Myocyte (in vitro differentiated cells): ENCODE data around the gene SPSB4. TPM values are rescaled to one million over a fixed set of nuclear protein-coding genes. Genes with fewer than 3 reads are reported as not detected.
A peak's percentile ranks its signal among the peaks of the same experiment; 100 is the strongest.
"Not testable (repeated sequence)": the region's sequence is repeated elsewhere in the genome, so short reads cannot be mapped to it uniquely, and the experiment has no call there.

Source experiments
- DNase-seq: peaks from one replicate; pipeline ENCODE4 v3.0.0-alpha.2; 2012; ENCODE audit warnings: low read depth
- total RNA-seq: library from RNA; depleted of rRNA; stranded (reverse); fragments of >200 nt; gene quantifications from 2 replicates; pipeline ENCODE4 v1.2.3, GENCODE V29; 2014

The SPSB4 gene
- total RNA-seq, 1 donor from 2014 or later: 1.4 TPM

DNA sequence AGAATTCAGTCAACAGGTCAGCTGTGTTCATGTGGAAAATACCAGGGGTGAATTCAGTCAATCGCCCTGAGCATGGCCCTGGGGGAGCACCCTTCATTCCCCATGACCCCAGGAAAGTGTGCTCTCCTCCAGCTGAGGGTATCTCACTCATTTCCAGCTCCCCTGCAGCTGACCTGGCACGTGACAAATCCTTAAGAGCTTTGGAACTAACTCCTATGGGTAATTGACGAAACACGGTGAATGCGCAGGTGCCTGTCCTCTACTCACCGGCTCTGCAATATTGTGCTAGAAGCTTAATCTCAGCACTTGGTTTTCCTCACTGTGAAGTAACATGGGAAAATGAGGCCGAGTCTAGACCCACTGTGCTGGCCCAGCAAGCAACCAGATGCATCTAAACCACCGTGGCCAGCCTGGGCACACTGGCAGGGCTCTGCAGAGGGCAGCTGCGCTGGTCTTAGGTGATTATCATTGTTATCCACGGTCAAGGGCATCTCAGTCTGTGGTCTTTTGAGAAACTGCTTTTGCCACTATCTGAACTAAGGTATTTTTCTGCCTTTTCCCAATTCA, 63.1 kb downstream of the SPSB4 start:
- peak; percentile 49 for DNase-seq

DNA sequence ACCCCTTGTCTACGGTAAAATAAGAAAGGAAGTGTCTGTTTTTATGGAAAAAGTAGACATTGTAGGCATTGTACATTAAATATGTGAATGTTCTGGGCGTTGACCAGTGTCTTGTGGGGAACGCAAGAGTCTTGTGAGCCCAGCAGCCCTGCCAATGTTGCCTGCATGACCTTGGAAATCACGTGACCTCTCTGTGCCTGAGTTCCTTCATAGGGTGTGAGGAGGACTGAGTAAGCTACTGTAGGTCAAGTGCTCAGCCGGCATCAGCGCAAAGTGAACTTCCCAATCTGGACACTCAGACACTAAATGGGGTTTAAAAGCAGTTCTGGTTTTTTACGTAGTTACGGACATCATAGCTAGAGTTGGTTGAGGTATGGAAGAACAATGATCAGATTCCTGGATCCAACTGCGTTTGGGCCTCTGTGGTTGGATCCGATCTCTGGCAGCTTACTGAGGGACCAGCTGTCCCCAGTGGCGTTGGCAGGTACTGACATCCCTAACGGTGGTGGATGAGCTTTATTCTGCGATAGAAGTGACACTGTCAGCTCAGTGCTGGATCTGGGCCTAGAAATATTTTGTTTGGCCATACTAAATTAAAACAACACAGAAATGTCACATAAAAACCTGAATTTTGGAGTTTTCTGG, 63.8 kb downstream of the SPSB4 start:
- no peak for DNase-seq

DNA sequence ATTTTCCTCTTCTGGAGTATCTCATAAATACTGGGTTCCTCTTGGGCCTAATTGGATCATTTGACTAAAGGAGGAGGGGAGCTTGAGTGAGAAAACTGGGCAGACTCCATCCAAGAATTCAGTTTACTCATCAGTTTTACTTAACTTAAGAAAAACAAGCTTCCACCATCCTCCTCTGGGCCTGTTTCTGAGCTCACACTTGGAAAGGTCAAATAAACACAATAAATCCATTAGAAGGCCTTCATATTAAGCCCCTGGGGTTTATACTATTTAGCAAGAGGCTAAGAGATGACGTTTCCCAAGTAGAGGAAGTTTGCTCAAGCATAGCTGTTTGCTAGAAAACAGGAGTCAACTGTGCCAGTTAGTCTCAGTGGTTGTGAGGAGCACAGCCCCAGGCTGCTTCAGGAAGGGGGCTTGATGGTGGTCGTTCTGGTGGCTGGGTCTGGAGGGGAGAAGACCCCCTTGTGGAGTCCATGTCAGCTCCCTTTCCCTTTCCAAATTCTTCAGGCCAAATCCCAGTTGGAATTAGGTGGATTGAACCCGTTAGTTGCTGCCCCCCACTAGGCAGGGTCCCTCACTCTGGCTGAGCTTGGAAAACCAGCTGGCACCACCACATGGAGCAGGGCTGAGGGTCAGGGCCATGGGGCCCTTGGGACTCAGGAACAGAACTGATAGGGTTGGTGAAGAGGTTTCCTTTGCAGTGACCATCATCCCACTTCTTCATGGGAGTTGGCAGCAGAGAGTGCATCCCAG, 64.8 kb downstream of the SPSB4 start:
- no peak for DNase-seq

DNA sequence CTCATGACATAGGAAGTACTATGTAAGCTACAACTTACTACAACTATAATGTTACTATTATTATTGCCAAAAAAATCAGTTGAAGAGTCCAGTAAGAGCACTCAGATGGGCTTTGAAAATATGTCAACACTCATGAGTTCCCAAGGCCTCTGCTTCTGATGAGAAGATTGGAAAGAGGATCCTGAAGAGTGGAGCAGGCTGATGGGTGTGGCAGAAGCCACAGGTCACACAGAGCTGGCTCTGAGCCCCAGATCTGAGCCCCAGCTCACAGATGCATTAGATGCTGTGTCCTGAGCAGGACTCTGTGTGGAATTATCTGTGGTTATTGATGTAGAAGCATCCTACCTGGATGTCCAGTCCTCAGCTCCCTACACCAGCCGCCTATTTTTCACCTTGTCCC, 65.6 kb downstream of the SPSB4 start:
- DNase-seq: peak; percentile 32

DNA sequence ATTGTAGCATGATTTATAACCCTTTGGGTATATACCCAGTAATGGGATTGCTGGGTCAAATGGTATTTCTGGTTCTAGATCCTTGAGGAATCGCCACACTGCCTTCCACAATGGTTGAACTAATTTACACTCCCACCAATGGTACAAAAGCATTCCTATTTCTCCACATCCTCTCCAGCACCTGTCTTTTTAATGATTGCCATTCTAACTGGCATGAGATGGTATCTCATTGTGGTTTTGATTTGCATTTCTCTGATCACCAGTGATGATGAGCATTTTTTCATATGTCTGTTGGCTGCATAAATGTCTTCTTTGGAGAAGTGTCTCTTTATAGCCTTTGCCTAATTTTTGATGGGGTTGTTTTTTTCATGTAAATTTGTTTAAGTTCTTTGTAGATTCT, 66.8 kb downstream of the SPSB4 start:
- DNase-seq: not testable (repeated sequence)

DNA sequence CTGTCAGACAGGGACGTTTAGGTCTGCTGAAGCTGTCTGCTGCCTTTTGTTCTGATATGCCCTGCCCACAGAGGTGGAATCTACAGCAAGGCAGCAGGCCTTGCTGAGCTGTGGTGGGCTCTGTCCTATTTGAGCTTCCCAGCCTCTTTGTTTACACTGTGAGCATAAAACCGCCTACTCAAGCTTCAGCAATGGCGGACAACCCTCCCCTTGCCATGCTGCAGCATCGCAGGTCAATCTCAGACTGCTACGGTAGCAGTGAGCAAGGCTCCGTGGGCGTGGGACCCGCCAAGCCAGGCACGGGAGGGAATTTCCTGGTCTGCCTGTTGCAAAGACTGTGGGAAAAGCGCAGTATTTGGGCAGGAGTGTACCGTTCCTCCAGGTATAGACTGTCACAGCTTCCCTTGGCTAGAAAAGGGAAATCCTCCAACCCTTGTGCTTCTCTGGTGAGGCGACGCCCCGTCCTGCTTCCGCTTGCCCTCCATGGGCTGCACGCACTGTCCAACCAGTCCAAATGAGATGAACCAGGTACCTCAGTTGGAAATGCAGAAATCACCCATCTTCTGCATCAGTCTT, 71.4 kb downstream of the SPSB4 start:
- no peak for DNase-seq

DNA sequence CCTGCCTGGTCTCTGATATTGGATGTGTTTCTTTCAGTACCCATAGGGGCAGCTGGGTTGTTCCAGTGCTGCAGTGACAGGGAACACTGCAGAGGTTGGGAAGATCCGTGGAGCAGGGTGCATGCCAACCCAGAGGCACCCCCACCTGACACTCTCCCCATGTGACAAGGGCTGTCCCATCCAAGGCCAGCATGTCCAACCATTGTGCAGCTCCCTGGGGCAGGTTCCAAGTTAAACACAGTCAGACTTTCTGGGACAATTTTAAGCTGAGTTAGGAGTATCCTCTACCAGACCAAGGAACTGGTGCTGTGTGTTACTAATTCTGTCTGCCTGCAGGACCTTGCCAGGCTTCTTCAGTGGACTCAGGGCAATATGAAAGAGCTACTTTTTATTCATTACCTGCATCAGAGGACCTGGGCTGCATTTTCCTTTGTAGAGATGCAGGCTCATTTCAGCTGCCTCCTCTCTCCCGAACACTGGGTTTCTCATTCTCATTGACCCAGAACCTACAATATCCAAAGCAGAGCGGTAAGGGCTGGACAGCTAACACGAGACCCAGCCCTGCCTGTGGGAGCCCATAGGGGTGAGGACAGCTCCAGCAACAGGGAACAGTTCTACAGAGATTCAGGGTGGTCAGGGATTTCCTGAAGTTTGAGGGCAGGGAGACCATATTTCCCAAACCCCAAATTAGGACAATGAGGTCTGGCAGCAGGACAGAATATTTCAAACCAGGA, 72.7 kb downstream of the SPSB4 start:
- no peak for DNase-seq

DNA sequence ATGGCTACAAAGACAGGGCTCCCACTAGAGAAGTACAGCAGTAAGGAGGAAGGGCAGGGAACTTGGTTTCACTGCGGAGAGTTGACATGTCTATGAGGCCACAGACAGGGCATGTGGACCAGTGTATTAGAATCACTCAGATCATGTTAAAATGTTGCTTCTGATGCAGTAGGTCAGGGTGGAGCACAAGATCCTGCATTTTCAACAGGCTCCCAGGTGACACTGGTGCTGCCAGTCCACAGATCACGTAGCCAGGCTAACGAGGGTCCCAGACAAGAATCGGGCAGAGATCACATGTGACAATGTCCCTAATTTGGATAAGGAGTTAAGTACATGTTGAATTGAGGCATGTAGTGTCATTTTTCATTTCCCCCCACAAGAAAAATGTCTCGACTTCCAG, 73.6 kb downstream of the SPSB4 start:
- DNase-seq: no peak

DNA sequence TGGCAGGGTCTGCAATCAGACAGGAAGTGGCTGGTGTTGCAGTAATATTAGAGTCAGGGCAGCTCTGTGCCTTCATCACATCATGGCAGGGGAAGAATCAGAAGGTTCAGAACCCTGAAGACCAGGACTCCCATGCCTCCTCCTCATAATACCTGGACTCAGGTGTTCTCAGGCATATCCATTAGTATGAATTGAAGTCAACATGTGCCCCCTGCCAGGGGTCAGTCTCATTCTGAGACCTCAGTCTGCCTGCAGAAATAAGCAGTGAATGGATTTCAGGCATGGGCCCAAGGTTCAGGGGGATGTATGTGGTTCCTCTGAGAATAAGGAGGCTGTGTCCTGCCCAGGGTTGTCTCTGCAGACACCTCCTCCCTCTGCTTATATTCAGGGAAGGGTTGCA, 74.2 kb downstream of the SPSB4 start:
- no peak for DNase-seq

DNA sequence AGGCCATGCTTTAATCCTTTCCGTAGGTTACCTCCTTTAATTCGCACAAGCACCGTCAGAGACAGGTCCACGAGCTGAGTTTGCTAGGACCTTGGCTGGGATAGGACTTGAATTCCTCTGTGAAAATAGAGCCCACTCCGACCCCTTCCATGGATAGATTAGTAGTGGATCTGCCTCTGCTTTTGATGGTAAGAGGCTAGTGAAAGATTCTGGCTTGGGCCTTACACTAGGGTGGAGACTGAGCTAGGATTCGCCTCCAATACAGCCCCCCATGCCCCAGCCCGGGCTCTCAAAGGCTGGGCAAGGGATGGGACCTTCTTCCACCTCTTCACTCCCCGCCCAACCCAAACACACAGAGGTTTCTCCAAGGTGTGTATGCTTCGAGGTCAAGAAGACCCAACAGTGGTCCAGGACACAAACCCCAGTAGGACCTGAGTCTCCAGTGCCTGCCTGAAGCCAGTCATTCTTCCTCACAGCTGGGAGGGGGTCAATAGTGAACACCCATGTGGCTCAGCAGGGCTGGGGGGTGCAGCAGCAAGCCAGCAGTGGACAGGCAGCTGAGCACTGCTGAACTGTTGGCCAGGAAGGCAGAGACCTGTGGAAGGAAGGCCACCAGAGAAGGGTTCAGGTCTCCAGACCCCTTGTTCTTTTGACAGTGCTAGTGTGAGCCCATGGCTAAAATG, 75.7 kb downstream of the SPSB4 start:
- DNase-seq: no peak

DNA sequence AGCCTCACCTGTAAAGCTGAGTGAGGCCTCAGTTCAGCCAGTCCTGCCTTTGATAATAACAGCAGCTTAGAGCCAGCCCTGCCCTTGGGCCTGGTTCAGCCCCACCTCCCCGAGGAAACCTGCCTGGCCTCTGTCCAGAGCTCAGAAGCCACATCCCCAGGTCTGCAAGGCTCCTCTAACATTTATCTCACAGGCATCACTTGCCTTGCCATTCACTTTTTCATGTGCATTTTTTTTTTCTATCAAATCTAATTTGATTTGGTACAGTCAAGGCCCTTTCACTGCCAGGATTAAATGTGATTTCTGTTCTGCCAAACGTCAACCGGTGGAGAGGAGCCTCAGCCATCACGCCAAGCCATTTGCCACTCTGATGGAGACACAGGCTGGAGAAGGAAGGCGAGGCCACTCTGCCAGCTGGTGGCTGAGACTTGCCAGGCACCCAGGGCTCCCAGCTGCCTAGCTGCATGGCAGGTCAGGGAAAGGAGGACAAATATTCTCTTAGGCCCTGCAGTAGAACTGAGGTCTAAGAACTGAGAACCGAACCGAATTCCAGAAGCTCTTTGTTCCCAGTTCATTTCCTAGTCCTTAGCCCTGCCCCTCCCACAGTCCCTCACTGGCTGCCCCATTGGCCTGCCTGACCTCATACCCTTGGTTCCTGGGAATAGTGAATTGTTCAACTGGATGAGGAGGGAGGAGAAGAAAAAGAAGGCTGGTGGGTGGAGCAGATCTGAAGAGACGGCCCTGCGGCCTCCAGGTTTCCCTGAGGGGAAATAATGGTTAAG, 76.4 kb downstream of the SPSB4 start:
- peak; percentile 44 for DNase-seq

DNA sequence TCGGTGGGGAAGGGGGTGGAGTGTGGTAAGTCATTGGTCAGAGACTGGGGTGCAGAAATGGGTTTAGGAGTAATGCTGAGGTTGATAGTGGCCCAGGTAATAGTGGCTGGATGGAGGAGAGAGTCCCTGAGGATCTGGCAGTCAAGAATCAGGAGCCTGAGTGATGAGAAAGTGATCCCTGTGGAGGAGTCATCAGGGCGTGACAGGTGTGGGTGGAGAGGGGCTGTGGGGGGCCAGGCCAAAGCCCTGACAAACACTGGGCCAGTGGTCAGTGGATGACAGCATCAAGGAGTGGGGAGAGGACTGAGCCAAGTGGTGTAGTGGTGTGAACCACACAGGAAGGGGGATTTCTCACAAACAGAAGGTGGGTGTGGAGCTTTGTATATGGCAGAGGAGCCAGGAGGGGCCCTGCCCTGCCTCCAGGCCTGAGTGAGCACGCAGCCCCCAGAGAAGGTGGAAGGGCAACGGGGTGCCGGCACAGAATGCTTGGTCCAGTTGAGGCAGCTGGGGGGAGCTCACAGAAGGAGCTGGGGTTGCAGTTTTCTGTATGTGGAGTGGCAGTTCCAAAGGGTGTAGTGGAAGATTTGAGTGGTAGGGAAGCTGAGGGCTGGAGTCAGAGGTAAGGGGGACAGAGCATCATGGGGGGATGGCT, 77.1 kb downstream of the SPSB4 start:
- no peak for DNase-seq

DNA sequence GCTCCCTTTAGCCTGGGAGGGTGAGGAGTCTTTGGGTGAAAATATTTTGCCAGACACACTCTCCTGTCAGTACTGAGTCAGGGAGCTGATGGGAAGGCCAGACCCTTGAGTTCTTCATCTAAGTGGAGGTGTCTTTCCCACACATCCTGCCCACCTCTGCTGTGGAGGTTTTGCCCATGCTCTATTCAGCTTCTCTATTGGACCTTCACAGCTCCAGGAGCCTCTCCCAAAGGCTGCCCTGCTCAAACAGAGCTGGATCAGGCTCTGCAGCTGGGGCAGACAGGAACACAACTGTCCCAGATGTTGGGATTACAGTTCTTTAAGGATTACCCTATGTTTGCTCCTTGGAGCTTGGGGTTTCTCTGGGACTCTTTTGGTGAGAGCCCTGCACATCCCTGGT, 77.9 kb downstream of the SPSB4 start:
- no peak for DNase-seq

DNA sequence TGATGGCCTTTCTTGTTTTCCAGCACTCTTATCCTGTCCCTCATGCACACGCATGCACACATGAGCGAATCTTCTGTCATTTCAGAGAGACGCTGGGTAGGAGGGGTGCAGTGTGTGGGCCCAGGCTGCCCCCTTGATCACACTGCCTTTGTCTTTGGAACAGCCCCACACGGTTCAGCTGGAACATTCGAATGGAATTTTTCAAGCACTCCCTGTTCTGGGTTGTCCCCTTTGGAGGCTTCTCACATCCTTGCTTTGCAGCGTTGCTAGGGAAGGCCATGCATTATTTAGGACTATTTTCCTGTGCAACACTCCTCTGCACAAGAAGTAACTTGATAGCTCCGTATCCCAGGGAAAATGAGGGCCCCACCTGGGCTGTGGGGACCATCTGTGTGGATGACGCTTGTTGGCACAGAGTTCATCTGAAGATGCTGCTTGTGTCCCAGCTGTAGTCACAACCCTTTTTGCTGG, 78.4 kb downstream of the SPSB4 start:
- DNase-seq: no peak

DNA sequence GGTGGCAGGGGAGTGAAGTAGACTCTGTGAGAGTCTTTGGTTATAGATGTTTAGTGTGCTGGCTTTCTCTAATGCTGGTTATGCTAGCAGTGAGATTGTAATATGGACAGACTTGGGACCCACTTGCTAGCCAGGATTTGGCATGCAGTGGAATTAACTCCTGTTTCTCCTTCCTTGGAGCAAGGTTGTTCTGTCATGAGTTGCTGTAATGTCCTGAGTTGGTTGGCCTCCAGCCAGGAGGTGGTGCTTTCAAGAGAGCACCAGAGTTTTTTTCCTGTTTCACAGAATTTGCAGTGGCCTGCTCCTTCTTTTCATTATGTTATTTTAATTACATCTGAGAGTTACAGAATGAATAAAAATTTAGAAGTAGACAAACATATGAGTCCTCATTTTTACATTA, 92.4 kb downstream of the SPSB4 start:
- no peak for DNase-seq

DNA sequence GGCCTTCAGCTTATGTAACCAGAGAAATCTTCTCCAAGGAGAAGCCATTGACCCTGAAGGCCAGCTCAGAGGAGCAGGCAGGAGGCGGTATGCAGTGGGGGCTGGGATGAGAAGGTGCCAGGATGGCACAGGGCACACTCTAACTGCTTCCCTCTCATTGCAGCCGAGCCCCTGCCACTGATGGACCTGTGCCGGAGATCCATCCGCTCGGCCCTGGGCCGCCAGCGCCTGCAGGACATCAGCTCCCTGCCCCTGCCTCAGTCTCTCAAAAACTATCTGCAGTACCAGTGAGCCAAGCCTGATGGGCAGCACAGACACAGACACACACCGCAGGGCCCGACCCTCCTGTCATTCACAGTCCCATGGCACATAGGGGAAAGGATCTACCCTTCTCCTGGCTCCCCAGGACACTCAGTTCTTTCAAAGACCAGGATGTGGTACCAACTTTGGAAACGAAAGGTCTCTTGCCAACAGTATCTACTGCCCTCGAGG, 95.9 kb downstream of the SPSB4 start:
- DNase-seq: no peak

DNA sequence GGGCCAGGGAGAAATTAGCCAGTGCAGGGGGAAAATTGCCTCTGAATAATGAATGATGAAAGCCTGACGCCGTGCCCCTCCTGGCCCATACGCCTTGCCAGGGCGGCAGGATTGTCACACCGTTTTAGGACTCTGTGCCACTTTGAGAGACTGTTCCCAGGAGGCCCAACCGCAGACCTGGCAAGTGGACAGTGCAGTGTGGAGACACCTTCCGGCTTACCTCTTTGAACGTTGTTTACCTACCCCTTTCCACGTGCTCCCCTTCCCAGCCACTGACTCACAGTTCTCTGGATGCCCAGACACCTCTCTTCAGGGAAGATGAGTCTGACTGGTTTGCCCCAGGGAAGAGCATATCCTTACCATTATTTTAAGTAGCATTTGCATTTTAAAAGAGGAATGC, 96.5 kb downstream of the SPSB4 start:
- no peak for DNase-seq

DNA sequence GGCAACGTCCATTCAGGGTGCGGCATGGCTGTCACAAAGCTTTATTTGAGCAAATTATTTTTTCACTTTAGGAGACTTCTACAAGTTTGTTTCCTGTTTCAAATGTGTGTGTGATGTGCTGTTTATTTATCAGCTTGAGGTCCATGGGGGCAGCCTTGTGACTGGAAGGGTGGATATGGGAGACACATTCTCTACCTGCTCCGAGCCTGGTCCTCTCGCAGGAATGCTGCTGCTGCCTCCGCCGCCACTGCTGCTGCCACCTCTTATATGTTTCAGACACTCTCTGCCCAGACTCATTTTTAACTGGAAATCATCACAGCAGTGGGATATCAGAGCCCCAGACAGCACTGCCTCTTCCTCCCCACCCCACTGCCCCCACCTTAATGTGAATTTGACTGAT, 97.0 kb downstream of the SPSB4 start:
- no peak for DNase-seq

DNA sequence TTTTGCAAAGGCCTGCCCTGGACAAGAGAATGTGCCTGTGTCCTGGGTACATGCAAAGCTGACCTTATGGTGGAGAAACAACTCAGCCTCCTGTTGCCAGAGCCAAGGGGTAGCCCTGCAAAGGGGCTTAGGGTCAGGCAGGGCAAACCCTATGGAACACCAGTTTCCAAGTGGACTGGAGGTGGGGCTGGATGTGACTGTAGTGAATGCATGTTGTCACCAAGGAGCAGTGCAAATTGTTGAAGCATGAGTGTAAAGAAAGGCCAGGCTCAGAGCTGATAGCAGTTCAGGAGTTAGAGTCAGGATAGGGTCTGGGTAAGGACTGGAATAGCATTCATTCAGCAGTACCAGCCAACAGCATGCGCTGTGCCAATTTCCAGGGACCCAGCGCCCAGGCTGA, 97.6 kb downstream of the SPSB4 start:
- no peak for DNase-seq
